Activated naive CD8-positive, alpha-beta T cell (primary cell): ENCODE results near the gene ALG9.

ENCODE experiments used
- H3K27ac Mint-ChIP-seq: one replicate; pipeline ENCODE4 v1.8.0; 2021; ENCODE audit warnings: mixed read lengths
- H3K27me3 Mint-ChIP-seq: one replicate; pipeline ENCODE4 v1.8.0; 2021; ENCODE audit warnings: mixed read lengths
- H3K36me3 Mint-ChIP-seq: one replicate; pipeline ENCODE4 v1.8.0; 2021; ENCODE audit warnings: mixed read lengths
- H3K4me1 Mint-ChIP-seq: one replicate; pipeline ENCODE4 v1.8.0; 2021; ENCODE audit warnings: low read depth, mixed read lengths
- H3K4me3 Mint-ChIP-seq: one replicate; pipeline ENCODE4 v1.8.0; 2021; ENCODE audit warnings: mild to moderate bottlenecking, mixed read lengths
- H3K9me3 Mint-ChIP-seq: one replicate; pipeline ENCODE4 v1.8.0; 2021; ENCODE audit warnings: low read depth, mixed read lengths

The ALG9 gene

GRCh38 chr11:111852103-111852502, 19.3 kb downstream of the ALG9 start:
- Mint-ChIP-seq H3K27ac (no peak overlapping the region), H3K4me3 (no peak overlapping the region), H3K4me1 (no peaks in the 10 kb centered on the region), H3K27me3 (no peaks in the 10 kb centered on the region), H3K9me3 (no peaks in the 10 kb centered on the region), H3K36me3 (peaks cover 15% of the 10 kb centered on the region)

- no peak overlapping the region for H3K27ac Mint-ChIP-seq
- H3K27me3 Mint-ChIP-seq, result no peaks in the 10 kb centered on the region
- peaks cover 15% of the 10 kb centered on the region for H3K36me3 Mint-ChIP-seq
Measured at GRCh38 chr11:111851636-111852035, 19.7 kb downstream of the ALG9 start.

GRCh38 chr11:111851067-111851466, 20.3 kb downstream of the ALG9 start:
- Mint-ChIP-seq H3K36me3 (peaks cover 18% of the 10 kb centered on the region), H3K4me3 (no peak overlapping the region), H3K27ac (no peak overlapping the region), H3K9me3 (no peaks in the 10 kb centered on the region), H3K4me1 (no peaks in the 10 kb centered on the region), H3K27me3 (no peaks in the 10 kb centered on the region)

More at GRCh38 chr11:111851636-111852035, 19.7 kb downstream of the ALG9 start:
- Mint-ChIP-seq H3K9me3 (no peaks in the 10 kb centered on the region), H3K4me3 (no peak overlapping the region), H3K4me1 (no peaks in the 10 kb centered on the region)

GRCh38 chr11:111849631-111850030, 21.8 kb downstream of the ALG9 start:
- Mint-ChIP-seq H3K9me3 (no peaks in the 10 kb centered on the region), H3K4me1 (no peaks in the 10 kb centered on the region), H3K27ac (no peak overlapping the region), H3K27me3 (no peaks in the 10 kb centered on the region), H3K36me3 (peaks cover 17% of the 10 kb centered on the region), H3K4me3 (no peak overlapping the region)

- Mint-ChIP-seq H3K4me1 (no peaks in the 10 kb centered on the region), H3K4me3 (no peak overlapping the region), H3K36me3 (peaks cover 12% of the 10 kb centered on the region), H3K27me3 (no peaks in the 10 kb centered on the region), H3K27ac (no peak overlapping the region), H3K9me3 (no peaks in the 10 kb centered on the region)
Measured at GRCh38 chr11:111846636-111847035, 24.7 kb downstream of the ALG9 start.

- Mint-ChIP-seq H3K27ac (no peak overlapping the region), H3K27me3 (no peaks in the 10 kb centered on the region), H3K4me3 (no peak overlapping the region), H3K9me3 (no peaks in the 10 kb centered on the region), H3K36me3 (peaks cover 12% of the 10 kb centered on the region), H3K4me1 (peaks cover 4% of the 10 kb centered on the region)
Measured at GRCh38 chr11:111846063-111846462, 25.3 kb downstream of the ALG9 start.

GRCh38 chr11:111845276-111846028, 25.9 kb downstream of the ALG9 start:
- H3K36me3 Mint-ChIP-seq, result peaks cover 10% of the 10 kb centered on the region
- no peaks in the 10 kb centered on the region for H3K9me3 Mint-ChIP-seq
- no peak overlapping the region for H3K4me3 Mint-ChIP-seq
- H3K27me3 Mint-ChIP-seq, result no peaks in the 10 kb centered on the region
- H3K27ac Mint-ChIP-seq, result no peak overlapping the region
- peaks cover 6% of the 10 kb centered on the region for H3K4me1 Mint-ChIP-seq

GRCh38 chr11:111843661-111844060, 27.7 kb downstream of the ALG9 start:
- Mint-ChIP-seq H3K9me3 (no peaks in the 10 kb centered on the region), H3K4me1 (peaks cover 6% of the 10 kb centered on the region), H3K36me3 (peaks cover 4% of the 10 kb centered on the region), H3K4me3 (no peak overlapping the region), H3K27ac (no peak overlapping the region), H3K27me3 (no peaks in the 10 kb centered on the region)

GRCh38 chr11:111841370-111842053, 29.9 kb downstream of the ALG9 start:
- no peaks in the 10 kb centered on the region for H3K9me3 Mint-ChIP-seq
- H3K4me3 Mint-ChIP-seq, result no peak overlapping the region
- H3K4me1 Mint-ChIP-seq, result peaks cover 6% of the 10 kb centered on the region
- no peaks in the 10 kb centered on the region for H3K27me3 Mint-ChIP-seq
- H3K27ac Mint-ChIP-seq, result no peak overlapping the region
- peaks cover 6% of the 10 kb centered on the region for H3K36me3 Mint-ChIP-seq

- peaks cover 8% of the 10 kb centered on the region for H3K36me3 Mint-ChIP-seq
- H3K4me3 Mint-ChIP-seq, result no peak overlapping the region
- H3K4me1 Mint-ChIP-seq, result peaks cover 6% of the 10 kb centered on the region
- no peaks in the 10 kb centered on the region for H3K9me3 Mint-ChIP-seq
- H3K27ac Mint-ChIP-seq, result no peak overlapping the region
- H3K27me3 Mint-ChIP-seq, result no peaks in the 10 kb centered on the region
Measured at GRCh38 chr11:111840143-111840542, 31.2 kb downstream of the ALG9 start.

GRCh38 chr11:111838054-111838453, 33.3 kb downstream of the ALG9 start:
- Mint-ChIP-seq H3K9me3 (no peaks in the 10 kb centered on the region), H3K4me3 (no peak overlapping the region), H3K27me3 (no peaks in the 10 kb centered on the region), H3K27ac (no peak overlapping the region), H3K36me3 (peaks cover 14% of the 10 kb centered on the region), H3K4me1 (peaks cover 6% of the 10 kb centered on the region)

- peaks cover 6% of the 10 kb centered on the region for H3K4me1 Mint-ChIP-seq
- H3K9me3 Mint-ChIP-seq, result no peaks in the 10 kb centered on the region
- no peaks in the 10 kb centered on the region for H3K27me3 Mint-ChIP-seq
- peaks cover 14% of the 10 kb centered on the region for H3K36me3 Mint-ChIP-seq
- no peak overlapping the region for H3K4me3 Mint-ChIP-seq
- H3K27ac Mint-ChIP-seq, result no peak overlapping the region
Measured at GRCh38 chr11:111837366-111837891, 34.0 kb downstream of the ALG9 start.

- peaks cover 16% of the 10 kb centered on the region for H3K36me3 Mint-ChIP-seq
Measured at GRCh38 chr11:111836721-111837120, 34.7 kb downstream of the ALG9 start.

GRCh38 chr11:111836162-111836561, 35.2 kb downstream of the ALG9 start:
- no peak overlapping the region for H3K4me3 Mint-ChIP-seq
- H3K36me3 Mint-ChIP-seq, result peaks cover 16% of the 10 kb centered on the region
- peaks cover 3% of the 10 kb centered on the region for H3K4me1 Mint-ChIP-seq
- H3K27ac Mint-ChIP-seq, result no peak overlapping the region
- H3K9me3 Mint-ChIP-seq, result no peaks in the 10 kb centered on the region
- H3K27me3 Mint-ChIP-seq, result no peaks in the 10 kb centered on the region

More at GRCh38 chr11:111836721-111837120, 34.7 kb downstream of the ALG9 start:
- no peak overlapping the region for H3K4me3 Mint-ChIP-seq
- H3K27me3 Mint-ChIP-seq, result no peaks in the 10 kb centered on the region
- no peak overlapping the region for H3K27ac Mint-ChIP-seq
- H3K4me1 Mint-ChIP-seq, result peaks cover 6% of the 10 kb centered on the region
- H3K9me3 Mint-ChIP-seq, result no peaks in the 10 kb centered on the region

- H3K4me1 Mint-ChIP-seq, result no peaks in the 10 kb centered on the region
- no peaks in the 10 kb centered on the region for H3K27me3 Mint-ChIP-seq
- H3K27ac Mint-ChIP-seq, result no peak overlapping the region
- no peaks in the 10 kb centered on the region for H3K9me3 Mint-ChIP-seq
- peaks cover 16% of the 10 kb centered on the region for H3K36me3 Mint-ChIP-seq
- no peak overlapping the region for H3K4me3 Mint-ChIP-seq
Measured at GRCh38 chr11:111835665-111836064, 35.7 kb downstream of the ALG9 start.
